HG03558 (cell line): ENCODE results near the gene PTPN13.

Source experiments
- ATAC-seq: cut with Tn5 transposase; IDR thresholded peaks from one replicate; pipeline ENCODE4 v1.9.1; 2021; ENCODE audit warnings: moderate number of reproducible peaks; ENCODE audit not compliant: unreplicated experiment; ENCODE audit errors: extremely low read depth

The PTPN13 gene

GRCh38 chr4:86847571-86847970 lies 253.5 kb downstream of the PTPN13 start:
- ATAC-seq: no peak

DNA sequence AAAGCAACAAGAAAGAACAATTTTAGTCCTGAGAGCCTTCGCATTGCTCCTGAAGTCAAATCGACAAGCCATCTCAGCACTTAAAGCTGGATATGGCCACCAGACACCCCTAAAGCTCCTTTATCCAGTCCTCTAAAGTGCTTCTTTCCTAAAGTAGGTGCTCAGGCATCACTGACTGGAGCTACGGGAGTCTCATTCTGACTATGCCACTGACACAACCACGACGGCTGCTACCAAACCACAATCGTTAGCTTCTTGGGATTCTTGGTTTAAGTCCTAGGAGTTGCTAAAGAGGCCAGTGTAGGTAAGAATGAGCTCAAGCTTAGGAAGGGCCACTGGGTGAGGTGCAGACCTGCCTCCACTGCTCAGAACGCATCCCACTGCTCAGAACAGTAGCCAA lies 254.0 kb downstream of the PTPN13 start:
- ATAC-seq: no peak

DNA sequence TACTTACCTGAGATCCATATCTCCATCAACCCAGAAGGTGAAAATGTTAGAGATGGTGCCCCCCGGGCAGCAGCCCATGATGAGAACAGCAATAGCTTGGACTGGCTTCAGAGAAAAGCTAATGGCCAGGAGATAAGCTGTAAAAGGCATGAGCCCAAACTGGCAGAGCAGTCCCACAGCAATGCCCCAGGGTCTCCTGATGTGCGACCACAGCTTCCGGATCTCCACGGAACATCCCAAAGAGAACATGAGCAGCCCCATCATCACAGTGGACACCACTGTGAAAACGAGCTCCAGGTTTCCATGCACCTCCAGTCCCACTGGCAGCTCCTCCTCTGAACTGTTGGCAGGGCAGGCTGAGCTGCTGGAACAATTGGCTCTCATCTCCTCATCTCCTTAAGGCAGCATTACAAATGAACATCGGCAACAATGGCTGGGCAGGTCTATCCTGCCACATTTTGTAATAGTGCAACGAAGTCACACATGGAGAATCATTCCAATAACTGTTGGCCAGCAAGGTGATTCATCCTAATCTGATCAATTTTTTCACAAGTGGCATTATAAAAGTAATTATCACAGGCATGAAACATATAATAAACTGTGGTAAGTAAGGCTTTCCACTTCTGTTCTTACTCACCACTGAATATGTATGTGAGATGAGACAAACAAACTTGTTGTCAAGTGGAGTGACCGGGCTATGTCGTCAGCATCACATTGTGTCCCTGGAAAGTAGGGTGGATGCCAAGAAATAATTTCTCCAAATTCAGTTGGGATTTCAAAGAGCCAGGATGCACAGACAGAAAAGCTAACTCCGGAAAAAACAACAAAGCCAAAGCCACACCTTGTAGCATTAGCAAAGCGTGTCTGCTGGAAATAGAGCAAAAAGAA lies 254.9 kb downstream of the PTPN13 start, which contains the start of gene SLC10A6:
SLC10A6 (minus strand) TSS at position 653 of the 888 bp plus-strand sequence; CDS start at position 384, 269 bp downstream.
- no peak for ATAC-seq

GRCh38 chr4:86853209-86853608 lies 259.1 kb downstream of the PTPN13 start:
- ATAC-seq: no peak

- ATAC-seq: no peak
These were observed 261.5 kb downstream of the PTPN13 start for GRCh38 chr4:86855572-86855971.

GRCh38 chr4:86856896-86857295 lies 262.8 kb downstream of the PTPN13 start:
- no peak for ATAC-seq

GRCh38 chr4:86857341-86858052 lies 263.4 kb downstream of the PTPN13 start:
- ATAC-seq: no peak
